NOMO-1 treated with DMSO at 0.1 percent for 48 hours (cell line): ENCODE measurements around the gene TMEM175.

ENCODE experiments used
- DNase-seq: peaks from one replicate; lab custom pipeline; 2025; ENCODE audit not compliant: unreplicated experiment; lab: John Stamatoyannopoulos, UW

Gene TMEM175

GRCh38 chr4:958314-958665 is 26.0 kb downstream of the TMEM175 start:
- no peak for DNase-seq

GRCh38 chr4:958696-959337 is 26.6 kb downstream of the TMEM175 start:
- DNase-seq, result no peak

GRCh38 chr4:959338-960139 is 27.3 kb downstream of the TMEM175 start:
- DNase-seq, result no peak

DNA sequence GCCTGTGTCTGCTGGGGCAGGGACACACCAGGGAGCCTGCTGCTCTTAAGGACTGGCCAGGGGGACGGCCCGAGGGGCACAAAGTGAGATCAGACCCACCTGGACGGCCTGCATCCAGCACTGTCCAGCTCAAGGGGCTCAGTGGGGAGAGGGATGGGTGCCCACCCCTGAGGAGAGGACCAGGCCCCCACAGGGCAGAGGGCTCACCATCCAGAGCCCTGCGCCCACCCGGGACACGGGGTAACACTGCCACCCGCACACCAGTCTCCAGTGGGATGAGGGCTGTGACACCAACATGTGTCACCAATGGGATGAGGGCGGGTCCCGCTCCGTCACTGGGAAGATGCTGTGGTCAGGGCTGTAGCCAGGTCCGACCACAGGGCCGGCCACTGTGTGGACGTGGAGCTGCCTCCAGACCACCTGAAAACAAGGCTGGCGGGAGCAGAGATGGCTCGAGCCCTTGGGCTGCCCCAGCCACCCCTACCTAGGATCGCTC is 27.9 kb downstream of the TMEM175 start:
- no peak for DNase-seq

DNA sequence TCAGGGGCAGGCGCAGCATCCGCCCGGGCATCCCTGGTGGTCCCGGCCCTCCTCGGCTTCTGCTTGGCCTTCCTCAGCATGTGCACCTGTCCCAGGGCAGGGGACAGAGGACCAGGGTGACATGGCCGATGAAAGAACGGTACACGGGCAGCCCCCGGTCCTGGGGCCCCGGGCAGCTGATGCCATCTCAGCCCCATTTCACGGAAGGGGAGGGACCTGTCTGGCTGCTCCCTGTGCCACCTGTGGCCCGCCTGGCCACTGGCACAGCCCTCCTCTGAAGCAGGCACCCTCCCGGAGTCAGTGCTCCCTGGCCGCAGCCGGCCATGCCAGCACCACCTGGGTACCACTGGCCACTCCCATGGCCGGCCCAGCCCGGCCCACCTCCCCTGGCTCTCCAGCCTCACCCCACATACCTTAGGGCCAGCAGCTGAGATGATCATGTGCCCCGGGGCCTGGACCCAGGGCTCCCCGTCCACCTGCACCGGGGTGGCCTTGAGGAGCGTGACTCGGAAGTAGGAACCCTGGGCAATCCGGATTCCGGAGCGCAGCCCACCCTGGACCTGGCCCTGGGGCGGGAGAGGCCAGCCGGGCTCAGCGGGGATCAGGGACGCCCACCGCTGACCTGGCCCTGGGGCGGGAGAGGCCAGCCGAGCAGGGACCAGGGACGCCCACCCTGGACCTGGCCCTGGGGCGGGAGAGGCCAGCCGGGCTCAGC is 28.5 kb downstream of the TMEM175 start:
- no peak for DNase-seq

GRCh38 chr4:961351-962230 is 29.3 kb downstream of the TMEM175 start:
- no peak for DNase-seq

DNA sequence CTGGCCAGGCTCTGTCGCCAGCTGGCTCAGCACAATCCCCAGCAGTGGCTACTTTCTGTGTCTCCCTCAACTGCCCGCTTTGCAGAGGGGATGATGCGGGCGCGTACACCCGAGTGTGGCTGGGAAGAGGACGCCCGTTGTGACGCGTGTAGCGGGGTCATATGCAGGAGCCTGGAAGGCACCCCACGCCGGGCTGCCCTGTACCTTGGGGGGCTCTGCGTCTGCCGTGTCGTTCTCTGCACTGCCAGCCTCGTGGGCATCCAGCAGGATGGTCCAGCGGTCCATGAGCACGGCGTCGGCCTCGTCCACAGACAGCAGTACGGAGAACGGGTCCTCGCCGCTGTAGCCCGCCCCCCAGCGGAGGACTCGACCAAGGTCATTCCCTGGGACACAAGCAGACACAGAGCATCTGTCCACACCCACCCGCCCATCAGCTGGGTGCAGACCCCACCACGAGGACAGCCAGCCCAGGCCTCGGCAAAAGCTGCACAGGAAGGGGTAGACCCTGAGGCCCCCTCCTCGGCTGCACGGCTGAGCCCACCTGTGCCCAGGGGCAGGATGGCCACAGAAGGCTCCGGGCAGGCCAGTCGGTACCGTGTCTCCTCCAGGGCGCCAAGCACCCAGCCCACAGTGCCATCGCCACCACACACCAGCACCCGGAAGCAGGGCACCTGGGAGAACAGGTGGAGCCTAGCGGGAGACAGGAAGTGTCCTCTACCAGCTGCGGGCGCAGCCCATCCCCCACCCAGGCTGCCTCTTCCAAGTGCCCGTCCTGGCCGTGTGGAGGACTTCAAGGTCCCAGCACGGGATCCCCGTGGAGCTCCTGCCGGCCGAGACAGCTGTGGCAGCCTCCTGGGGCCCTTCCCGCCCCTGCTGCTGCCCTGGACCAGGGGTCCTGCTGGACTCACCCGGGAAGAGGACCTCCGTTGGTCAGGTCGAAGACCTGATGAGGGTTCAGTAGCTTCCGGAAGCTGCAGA is 30.3 kb downstream of the TMEM175 start:
- no peak for DNase-seq

GRCh38 chr4:963276-964225 is 31.3 kb downstream of the TMEM175 start:
- no peak for DNase-seq

DNA sequence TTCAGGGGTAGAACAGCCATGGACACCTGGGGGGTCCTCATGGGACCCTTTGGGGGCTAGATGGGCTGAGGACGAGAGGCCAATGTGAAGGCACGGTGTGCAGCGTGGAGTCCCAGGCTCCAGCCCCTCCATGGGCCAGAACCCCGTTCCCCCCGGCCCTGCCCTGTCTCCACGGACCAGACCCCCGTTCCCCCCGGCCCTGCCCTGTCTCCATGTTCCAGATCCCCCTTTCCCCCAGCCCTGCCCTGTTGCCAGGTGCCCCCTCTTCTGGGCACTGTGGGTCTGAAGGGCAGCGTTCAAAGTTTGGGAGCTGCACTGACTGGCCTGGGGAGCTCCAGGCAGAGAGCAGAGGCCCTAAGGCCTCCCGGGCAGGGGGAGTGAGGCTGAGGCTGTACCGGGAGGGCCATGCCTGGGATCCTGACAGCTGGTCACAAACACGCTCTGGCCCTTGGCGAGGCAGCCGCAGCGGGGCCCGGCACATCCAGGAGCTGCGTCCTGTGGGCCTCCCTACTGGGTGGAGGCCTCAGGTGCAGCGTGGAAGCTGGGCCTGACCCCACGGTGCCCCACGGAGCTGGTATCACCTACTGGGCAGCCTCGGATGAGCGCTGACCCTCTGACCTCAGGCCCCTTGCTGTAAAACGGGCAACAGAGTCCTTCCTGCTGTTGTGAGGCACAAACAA is 32.2 kb downstream of the TMEM175 start:
- no peak for DNase-seq

GRCh38 chr4:965048-965765 is 32.9 kb downstream of the TMEM175 start:
- DNase-seq, result no peak

DNA sequence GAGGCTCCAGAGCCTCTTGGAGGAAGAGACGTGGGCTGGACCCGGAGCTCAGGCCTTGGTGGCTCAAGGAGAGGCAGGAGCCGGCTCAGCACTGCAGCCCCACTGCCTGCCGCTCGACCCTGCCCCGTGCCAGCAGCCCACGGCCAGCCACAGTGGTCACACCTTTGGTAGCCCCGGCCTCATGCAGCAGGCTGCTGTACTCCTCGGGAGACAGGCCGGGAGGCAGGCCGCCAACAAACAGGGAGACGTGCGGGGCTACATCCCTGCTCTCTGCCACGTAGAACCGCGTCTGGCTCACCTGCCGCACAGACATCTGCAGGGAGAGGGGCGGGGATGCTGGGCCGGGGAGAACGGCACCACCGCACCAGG is 33.5 kb downstream of the TMEM175 start:
- DNase-seq, result no peak

DNA sequence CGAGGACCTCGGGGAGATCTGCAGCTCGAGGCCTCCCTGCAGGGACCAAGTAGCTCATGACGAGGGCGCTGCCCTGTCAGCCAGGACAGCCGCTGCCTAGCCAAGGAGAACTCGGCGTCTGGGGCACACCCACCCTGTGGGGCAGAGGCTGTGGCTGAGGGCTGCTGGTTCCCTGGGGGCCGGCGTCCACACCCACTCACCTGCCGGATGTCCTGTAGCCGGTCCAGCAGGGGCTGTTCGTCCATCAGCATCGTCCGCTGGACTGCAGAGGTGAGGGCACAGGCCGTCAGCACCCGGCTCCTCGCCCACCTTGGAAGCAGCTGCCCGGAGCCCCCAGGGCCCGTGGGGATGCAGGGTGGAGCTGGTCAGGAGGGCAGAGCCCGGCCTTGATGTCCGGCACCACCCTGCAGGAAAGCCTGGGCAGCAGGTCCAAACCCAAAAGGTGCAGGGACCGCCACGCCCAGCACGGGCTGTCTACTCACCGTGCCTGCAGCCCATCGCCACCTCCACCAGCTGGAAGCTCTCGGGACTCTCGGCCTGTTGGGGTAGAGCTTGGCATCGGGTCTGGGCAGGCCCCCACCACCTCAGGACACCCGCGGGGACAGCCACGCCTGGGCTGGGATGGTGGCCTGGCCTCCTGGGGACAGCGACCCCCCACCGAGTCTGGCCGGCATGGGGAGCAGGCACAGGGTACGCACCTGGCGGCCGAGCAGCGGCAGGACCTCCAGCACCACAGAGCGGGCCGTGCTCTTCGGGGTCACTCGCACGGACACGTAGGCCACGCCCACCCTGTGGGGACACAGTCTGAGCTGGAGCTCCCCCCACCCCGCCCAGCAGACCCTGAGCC is 34.2 kb downstream of the TMEM175 start:
- no peak for DNase-seq

- no peak for DNase-seq
These were observed 35.1 kb downstream of the TMEM175 start for GRCh38 chr4:967113-968104.

- no peak for DNase-seq
These were observed 36.0 kb downstream of the TMEM175 start for GRCh38 chr4:968221-968620.

DNA sequence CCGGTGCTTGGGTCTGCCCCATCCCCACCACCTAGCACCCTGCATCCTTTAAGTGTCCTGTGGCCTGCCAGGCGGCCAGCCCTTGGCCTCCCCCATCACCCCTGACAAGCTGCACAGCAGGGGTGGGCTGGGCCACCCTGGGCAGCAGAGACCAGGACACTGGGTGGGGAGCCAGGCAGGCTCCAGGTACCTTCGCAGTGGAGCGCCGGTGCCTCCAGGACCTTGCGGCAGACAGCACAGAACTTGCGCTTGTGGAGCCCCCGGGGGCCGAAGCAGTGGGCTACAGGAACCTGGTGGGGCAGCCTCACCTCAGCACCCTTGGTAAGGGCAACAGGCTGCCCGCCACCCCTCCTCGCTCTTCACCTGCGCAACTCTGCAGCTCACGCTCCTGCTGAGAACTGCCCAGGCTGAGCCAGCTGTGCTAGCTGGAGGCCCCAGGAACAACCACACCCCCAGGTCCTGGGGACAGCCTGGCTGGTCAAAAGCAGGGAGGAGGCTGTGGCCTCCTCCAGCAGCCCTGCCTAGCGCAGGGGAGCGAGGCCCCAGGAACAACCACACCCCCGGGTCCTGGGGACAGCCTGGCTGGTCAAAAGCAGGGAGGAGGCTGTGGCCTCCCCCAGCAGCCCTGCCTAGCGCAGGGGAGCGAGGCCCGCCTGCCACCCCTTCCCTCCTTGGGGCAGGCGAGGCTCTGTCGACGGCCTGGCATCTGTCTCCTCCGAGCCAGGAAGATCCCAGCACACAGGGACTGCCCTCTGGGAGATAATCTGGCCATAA is 36.5 kb downstream of the TMEM175 start:
- no peak for DNase-seq
